DOHH2 (cell line): ENCODE data around the gene NOMO2.
"Not testable (repeated sequence)": the region's sequence is repeated elsewhere in the genome, so short reads cannot be mapped to it uniquely, and the experiment has no call there.

Experiments
- CTCF ChIP-seq: fragments of 200-600 bp; sonication (generic); IDR thresholded peaks from one replicate; pipeline ENCODE4 v1.5.1; 2014; ENCODE audit warnings: antibody characterized with exemption, mild to moderate bottlenecking, low read depth, low read length; ENCODE audit not compliant: poor library complexity, severe bottlenecking
- EZH2phosphoT487 ChIP-seq: fragments of 200-600 bp; sonication (generic); IDR thresholded peaks from 2 replicates; pipeline ENCODE4 v1.6.1; 2017; ENCODE audit warnings: borderline replicate concordance, mild to moderate bottlenecking, antibody characterized with exemption, low read length, moderate library complexity, mixed read lengths

GRCh38 chr16:18384869-18385268 lies 177.0 kb downstream of the NOMO2 start:
- not testable (repeated sequence) for TF ChIP-seq CTCF, EZH2phosphoT487
